Bronchial epithelial cell (primary cell): ENCODE results near the gene NUDT9. TPM values are rescaled to one million over a fixed set of nuclear protein-coding genes. Genes with fewer than 3 reads are reported as not detected.
A peak's percentile ranks its signal among the peaks of the same experiment; 100 is the strongest.
"Not testable (repeated sequence)": the region's sequence is repeated elsewhere in the genome, so short reads cannot be mapped to it uniquely, and the experiment has no call there.

Source experiments
- DNase-seq: peaks from one replicate; pipeline ENCODE4 v3.0.0-alpha.2; 2010; ENCODE audit warnings: low read depth
- FAIRE-seq: peaks from 2 replicates; lab custom pipeline; 2011; peaks lifted over from hg19 to GRCh38; lab: Jason Lieb, UNC
- H3K27me3 ChIP-seq: 2 replicates; pipeline ENCODE4 v1.5.1; 2011; ENCODE audit warnings: low read length; ENCODE audit not compliant: control insufficient read depth, insufficient read depth
- H3K36me3 ChIP-seq: 2 replicates; pipeline ENCODE4 v1.5.1; 2011; ENCODE audit warnings: low read length; ENCODE audit not compliant: control insufficient read depth, insufficient read depth
- H3K4me3 ChIP-seq: 2 replicates; pipeline ENCODE4 v1.5.1; 2011; ENCODE audit warnings: mild to moderate bottlenecking, low read depth, low read length, control low read depth
- total RNA-seq: library from RNA; depleted of rRNA; stranded (reverse); fragments of >200 nt; gene quantifications from 2 replicates; pipeline ENCODE4 v1.2.1, GENCODE V29; 2014
- TF ChIP-seq, protein P1 (sequence below): IDR thresholded peaks from 2 replicates; pipeline ENCODE4 v1.5.1; 2011; ENCODE audit warnings: mild to moderate bottlenecking, moderate library complexity, low read length, control low read depth, inconsistent platforms; ENCODE audit not compliant: insufficient read depth, severe bottlenecking

NUDT9 gene
- total RNA-seq, 1 donor from 2014 or later = 19.0 TPM

DNA sequence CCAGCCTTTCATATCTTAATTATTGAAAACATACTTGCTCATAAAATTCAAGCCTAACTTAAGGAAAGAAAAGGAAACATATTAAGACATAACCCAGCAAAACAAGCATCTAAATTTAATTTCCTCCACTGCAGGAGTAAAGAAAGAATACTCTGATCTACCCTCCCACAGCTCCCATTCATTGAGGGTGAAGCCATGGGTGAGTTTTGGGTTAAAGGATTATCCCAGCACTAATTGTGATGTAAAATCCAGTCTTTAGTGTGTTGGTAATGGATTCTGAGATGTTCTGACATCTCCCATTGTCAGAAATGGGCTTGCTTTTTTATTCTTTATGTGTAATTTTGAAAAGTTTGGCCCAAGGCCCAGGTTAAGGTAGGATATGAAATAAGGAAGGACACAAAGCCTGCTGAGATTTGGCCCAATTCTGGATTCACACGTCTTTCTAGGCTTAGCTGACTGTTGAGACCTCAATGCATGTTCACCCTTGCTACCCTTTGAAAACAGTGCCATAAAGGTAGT, 56.4 kb downstream of the NUDT9 start:
- Histone ChIP-seq H3K4me3 (no peak overlapping the region), H3K36me3 (no peaks in the 10 kb centered on the region), H3K27me3 (no peaks in the 10 kb centered on the region)
- DNase-seq (no peak), FAIRE-seq (no peak)
- TF ChIP-seq, protein P1, sequence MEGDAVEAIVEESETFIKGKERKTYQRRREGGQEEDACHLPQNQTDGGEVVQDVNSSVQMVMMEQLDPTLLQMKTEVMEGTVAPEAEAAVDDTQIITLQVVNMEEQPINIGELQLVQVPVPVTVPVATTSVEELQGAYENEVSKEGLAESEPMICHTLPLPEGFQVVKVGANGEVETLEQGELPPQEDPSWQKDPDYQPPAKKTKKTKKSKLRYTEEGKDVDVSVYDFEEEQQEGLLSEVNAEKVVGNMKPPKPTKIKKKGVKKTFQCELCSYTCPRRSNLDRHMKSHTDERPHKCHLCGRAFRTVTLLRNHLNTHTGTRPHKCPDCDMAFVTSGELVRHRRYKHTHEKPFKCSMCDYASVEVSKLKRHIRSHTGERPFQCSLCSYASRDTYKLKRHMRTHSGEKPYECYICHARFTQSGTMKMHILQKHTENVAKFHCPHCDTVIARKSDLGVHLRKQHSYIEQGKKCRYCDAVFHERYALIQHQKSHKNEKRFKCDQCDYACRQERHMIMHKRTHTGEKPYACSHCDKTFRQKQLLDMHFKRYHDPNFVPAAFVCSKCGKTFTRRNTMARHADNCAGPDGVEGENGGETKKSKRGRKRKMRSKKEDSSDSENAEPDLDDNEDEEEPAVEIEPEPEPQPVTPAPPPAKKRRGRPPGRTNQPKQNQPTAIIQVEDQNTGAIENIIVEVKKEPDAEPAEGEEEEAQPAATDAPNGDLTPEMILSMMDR = no peak

DNA sequence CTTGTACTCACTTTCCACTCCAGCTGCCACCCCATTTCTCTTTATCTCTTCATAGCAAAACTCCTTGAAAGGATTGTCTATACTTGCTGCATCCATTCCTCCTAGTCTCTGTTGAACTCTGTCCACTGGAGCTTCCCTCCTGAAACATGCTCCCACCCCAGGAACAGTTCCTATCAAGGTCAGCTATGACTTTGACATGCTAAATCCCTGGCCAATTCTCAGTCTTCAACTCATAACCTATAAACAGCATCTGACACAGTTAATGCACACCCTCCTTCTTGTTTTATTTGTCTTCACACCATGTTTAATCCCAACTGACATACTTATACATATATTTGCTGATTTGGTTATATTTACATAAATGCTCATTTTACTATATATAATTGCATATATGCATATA, 59.0 kb downstream of the NUDT9 start:
- no peaks in the 10 kb centered on the region for H3K36me3 ChIP-seq
- no peak overlapping the region for H3K4me3 ChIP-seq
- no peak for DNase-seq
- TF ChIP-seq, protein P1 = no peak
- no peaks in the 10 kb centered on the region for H3K27me3 ChIP-seq
- FAIRE-seq = no peak

DNA sequence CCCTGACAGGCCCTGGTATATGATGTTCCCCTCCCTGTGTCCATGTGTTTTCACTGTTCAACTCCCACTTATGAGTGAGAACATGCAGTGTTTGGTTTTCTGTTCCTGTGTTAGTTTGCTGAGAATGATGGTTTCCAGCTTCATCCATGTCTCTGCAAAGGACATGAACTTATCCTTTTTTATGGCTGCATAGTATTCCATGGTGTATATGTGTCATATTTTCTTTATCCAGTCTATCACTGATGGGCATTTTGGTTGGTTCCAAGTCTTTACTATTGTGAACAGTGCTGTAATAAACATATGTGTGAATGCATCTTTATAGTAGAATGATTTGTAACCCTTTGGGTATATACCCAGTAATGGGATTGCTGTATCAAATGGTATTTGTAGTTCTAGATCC, 60.9 kb downstream of the NUDT9 start:
- not testable (repeated sequence) for FAIRE-seq, DNase-seq, H3K27me3 ChIP-seq

DNA sequence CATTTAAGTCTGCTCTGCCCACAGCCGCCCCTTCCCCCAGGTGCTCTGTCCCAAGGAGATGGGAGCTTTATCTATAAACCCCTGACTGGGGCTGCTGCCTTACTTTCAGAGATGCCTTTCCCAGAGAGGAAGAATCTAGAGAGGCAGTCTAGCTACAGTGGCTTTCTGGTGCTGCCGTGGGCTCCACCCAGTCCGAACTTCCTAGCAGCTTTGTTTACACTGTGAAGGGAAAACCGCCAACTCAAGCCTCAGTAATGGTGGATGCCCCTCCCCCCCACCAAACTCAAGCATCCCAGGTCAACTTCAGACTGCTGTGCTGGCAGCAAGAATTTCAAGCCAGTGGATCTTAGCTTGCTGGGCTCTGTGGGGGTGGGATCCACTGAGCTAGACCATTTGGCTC, 66.3 kb downstream of the NUDT9 start:
- not testable (repeated sequence) for H3K36me3 ChIP-seq, H3K27me3 ChIP-seq, DNase-seq, H3K4me3 ChIP-seq, FAIRE-seq

More for the DNA sequence above, 60.9 kb downstream of the NUDT9 start:
- not testable (repeated sequence) for H3K4me3 ChIP-seq, H3K36me3 ChIP-seq

DNA sequence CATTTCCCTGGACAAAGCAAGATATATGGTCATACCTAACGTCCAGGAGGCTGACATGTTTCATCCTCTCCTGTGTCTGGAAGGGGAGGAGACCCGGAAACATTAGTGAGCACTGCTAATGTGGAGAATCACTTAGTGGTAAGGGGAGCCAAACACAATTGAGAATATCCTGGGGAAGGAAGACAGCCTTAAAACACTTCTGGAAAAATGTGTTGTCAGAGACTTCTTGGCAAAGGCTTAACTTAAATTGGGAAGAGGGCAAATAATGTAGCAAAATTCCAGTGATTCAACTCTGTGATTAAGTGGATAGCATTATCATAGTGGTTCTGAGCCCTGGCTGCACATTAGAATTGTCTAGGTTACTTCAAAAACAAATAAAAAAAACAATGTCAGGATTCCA, 67.3 kb downstream of the NUDT9 start:
- TF ChIP-seq, protein P1 = no peak
- DNase-seq (no peak), FAIRE-seq (no peak)
- Histone ChIP-seq H3K36me3 (no peaks in the 10 kb centered on the region), H3K4me3 (no peak overlapping the region), H3K27me3 (no peaks in the 10 kb centered on the region)

DNA sequence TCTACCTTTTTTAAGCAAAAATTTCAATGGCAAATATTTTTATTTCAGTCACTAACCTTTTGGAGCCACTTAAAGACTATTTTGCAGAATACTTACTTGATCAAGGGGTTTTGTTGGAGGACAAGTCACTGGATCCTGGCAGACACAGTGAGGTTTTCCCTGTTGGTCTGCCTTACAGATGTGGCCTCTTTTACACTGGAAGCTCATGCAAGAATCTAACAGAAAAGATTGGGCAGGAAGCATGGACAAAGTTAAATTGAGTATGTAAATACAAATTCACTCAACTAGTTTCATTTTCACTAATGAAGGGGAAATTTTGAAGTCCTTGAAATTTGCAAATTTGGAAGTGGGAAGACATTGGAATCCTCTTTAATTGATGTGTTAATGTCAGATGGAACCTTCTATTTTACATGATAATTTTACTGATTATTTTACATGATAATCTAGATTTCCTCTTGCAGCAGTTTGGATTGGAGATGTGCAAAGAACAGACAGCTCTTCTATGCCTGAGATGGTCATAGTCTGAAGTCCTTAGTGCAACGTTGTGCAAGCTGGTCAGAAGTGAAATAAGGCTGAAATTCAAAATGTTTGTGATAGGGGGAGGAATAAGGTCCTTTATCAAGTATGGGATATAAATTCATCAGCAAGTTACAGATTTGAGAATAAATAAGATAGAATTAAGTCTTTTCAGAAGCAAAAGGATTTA, 68.4 kb downstream of the NUDT9 start:
- TF ChIP-seq, protein P1 = no peak

DNA sequence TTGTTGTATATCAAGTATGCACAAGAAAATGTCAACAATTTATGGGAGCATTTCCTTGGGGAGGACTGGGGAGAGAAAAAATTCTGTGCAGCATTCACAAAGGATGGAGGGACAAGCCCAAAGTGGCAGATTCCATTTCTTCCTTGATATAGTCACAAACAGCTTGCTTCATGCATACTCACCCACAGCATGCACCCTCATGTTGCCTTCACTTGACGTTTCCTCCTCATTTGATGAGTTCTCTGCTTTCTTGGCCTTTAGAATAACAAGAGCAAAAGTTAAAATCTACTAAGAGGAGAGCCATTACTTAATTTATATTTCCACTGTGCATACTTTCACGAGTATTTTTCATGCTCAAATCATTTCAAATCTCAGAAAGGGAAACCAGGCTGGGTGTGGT, 69.1 kb downstream of the NUDT9 start:
- TF ChIP-seq, protein P1 = no peak
- H3K4me3 ChIP-seq = no peak overlapping the region
- DNase-seq (no peak), FAIRE-seq (no peak)
- no peaks in the 10 kb centered on the region for H3K27me3 ChIP-seq
- no peaks in the 10 kb centered on the region for H3K36me3 ChIP-seq

More for the DNA sequence above, 68.4 kb downstream of the NUDT9 start:
- FAIRE-seq = no peak
- DNase-seq = no peak
- H3K4me3 ChIP-seq = no peak overlapping the region
- H3K36me3 ChIP-seq = no peaks in the 10 kb centered on the region
- no peaks in the 10 kb centered on the region for H3K27me3 ChIP-seq

DNA sequence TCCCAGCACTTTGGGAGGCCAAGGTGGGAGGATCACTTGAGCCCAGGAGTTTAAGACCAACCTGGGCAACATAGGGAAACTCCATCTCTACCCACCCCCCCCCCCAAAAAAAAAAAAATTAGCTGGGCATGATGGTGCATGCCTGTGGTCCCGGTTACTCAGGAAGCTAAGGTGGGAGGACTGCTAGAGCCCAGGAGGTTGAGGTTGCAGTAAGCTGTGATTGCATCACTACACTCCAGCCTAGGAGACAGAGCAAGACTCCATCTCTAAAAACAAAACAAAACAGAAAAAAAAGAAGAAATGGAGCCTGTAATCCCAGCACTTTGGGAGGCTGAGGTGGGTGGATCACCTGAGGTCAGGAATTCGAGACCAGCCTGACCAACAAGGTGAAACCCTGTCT, 69.5 kb downstream of the NUDT9 start:
- not testable (repeated sequence) for H3K27me3 ChIP-seq, H3K4me3 ChIP-seq, H3K36me3 ChIP-seq, FAIRE-seq
- peak; percentile 8 for DNase-seq
